Liver (tissue), 9 donors: ENCODE measurements around the gene CDCP1. TPM values are rescaled to one million over a fixed set of nuclear protein-coding genes. Genes with fewer than 3 reads are reported as not detected.

Experiments used
- DNase-seq: peaks from one replicate; pipeline ENCODE4 v3.0.0-alpha.2; 2017; ENCODE audit warnings: low spot score
- H3K27ac ChIP-seq, 2 donors: one replicate each; pipeline ENCODE4 v1.7.0; 2013; ENCODE audit warnings: inconsistent platforms in 2 of 2, low read length in 2 of 2, control low read depth in 1 of 2, low read depth in 1 of 2, mild to moderate bottlenecking in 1 of 2
- H3K27me3 ChIP-seq, 4 donors: one replicate each; pipeline versions ENCODE4 v1.6.1 to v1.7.0; 2013; ENCODE audit warnings: low read length in 3 of 4, inconsistent platforms in 1 of 4, mild to moderate bottlenecking in 1 of 4, moderate library complexity in 1 of 4; ENCODE audit not compliant: control insufficient read depth in 4 of 4, insufficient read depth in 4 of 4
- H3K36me3 ChIP-seq, 4 donors: one replicate each; pipeline versions ENCODE4 v1.6.1 to v1.7.0; 2013; ENCODE audit warnings: low read length in 3 of 4, mild to moderate bottlenecking in 3 of 4, low read depth in 1 of 4, moderate library complexity in 1 of 4; ENCODE audit not compliant: control insufficient read depth in 4 of 4, insufficient read depth in 3 of 4
- H3K4me1 ChIP-seq, 4 donors: one replicate each; pipeline versions ENCODE4 v1.6.1 to v1.7.0; 2013; ENCODE audit warnings: low read length in 3 of 4, mild to moderate bottlenecking in 3 of 4, moderate library complexity in 1 of 4; ENCODE audit not compliant: control insufficient read depth in 4 of 4, insufficient read depth in 4 of 4
- H3K4me3 ChIP-seq, 3 donors: one replicate each; pipeline versions ENCODE4 v1.6.1 to v1.7.0; 2013; ENCODE audit warnings: low read length in 3 of 3, control low read depth in 1 of 3, low read depth in 1 of 3, mild to moderate bottlenecking in 1 of 3
- H3K9ac ChIP-seq, 2 donors: one replicate each; pipeline ENCODE4 v1.7.0; 2013; ENCODE audit warnings: low read length in 2 of 2, mild to moderate bottlenecking in 2 of 2, moderate library complexity in 2 of 2, control low read depth in 1 of 2, low read depth in 1 of 2
- H3K9me3 ChIP-seq, 4 donors: one replicate each; pipeline versions ENCODE4 v1.6.1 to v1.7.0; 2013; ENCODE audit warnings: low read length in 3 of 4; ENCODE audit not compliant: control insufficient read depth in 4 of 4
- EGR1 ChIP-seq, 2 donors: IDR thresholded peaks; 2 replicates each; pipeline ENCODE4 v1.6.1; 2016 to 2018; ENCODE audit warnings: antibody characterized with exemption in 2 of 2, low read depth in 2 of 2
- FOXA1 ChIP-seq: IDR thresholded peaks from 2 replicates; pipeline ENCODE4 v1.6.1; 2016; ENCODE audit warnings: antibody characterized with exemption
- FOXA2 ChIP-seq: IDR thresholded peaks from 2 replicates; pipeline ENCODE4 v1.6.1; 2016; ENCODE audit warnings: antibody characterized with exemption
- GABPA ChIP-seq, 2 donors: IDR thresholded peaks in 1 of 2; conservative IDR thresholded peaks in 1 of 2; 2 replicates each; pipeline ENCODE4 v1.6.1; 2016; ENCODE audit warnings: antibody characterized with exemption in 2 of 2, mild to moderate bottlenecking in 1 of 2, moderate library complexity in 1 of 2
- HNF4A ChIP-seq, 2 donors: conservative IDR thresholded peaks; 2 replicates each; pipeline ENCODE4 v1.6.1; 2016; ENCODE audit warnings: antibody characterized with exemption in 2 of 2, mild to moderate bottlenecking in 2 of 2
- HNF4G ChIP-seq: IDR thresholded peaks from 2 replicates; pipeline ENCODE4 v1.6.1; 2016; ENCODE audit warnings: antibody characterized with exemption
- JUND ChIP-seq, 2 donors: IDR thresholded peaks; 2 replicates each; pipeline ENCODE4 v1.6.1; 2016; ENCODE audit warnings: antibody characterized with exemption in 2 of 2
- MAX ChIP-seq: IDR thresholded peaks from 2 replicates; pipeline ENCODE4 v1.6.1; 2016; ENCODE audit warnings: antibody characterized with exemption
- NR2F2 ChIP-seq: IDR thresholded peaks from 2 replicates; pipeline ENCODE4 v1.6.1; 2016; ENCODE audit warnings: antibody characterized with exemption
- RAD21 ChIP-seq, 2 donors: IDR thresholded peaks; 2 replicates each; pipeline ENCODE4 v1.6.1; 2016; ENCODE audit warnings: antibody characterized with exemption in 2 of 2, mild to moderate bottlenecking in 2 of 2
- SP1 ChIP-seq: IDR thresholded peaks from 2 replicates; pipeline ENCODE4 v1.6.1; 2018; ENCODE audit warnings: antibody characterized with exemption, mild to moderate bottlenecking
- TAF1 ChIP-seq: conservative IDR thresholded peaks from 2 replicates; pipeline ENCODE4 v1.6.1; 2016; ENCODE audit warnings: antibody characterized with exemption, mild to moderate bottlenecking
- YY1 ChIP-seq: IDR thresholded peaks from 2 replicates; pipeline ENCODE4 v1.6.1; 2016; ENCODE audit warnings: antibody characterized with exemption, mild to moderate bottlenecking
- WGBS: extraction: QIAGEN DNeasy Blood & Tissue Kit; methylation state at CpG from one replicate; pipeline ENCODE4 v1.1.7; 2013; 5-methylcytosine and 5-hydroxymethylcytosine counted together
- polyA plus RNA-seq, 2 donors: library from polyadenylated mRNA; stranded (reverse) in 1 of 2; unstranded in 1 of 2; fragments of 200-250 nt in 1 of 2; fragments of >200 nt in 1 of 2; fragmentation: Nextera tagmentation in 1 of 2; extraction: Ambion mirVana in 1 of 2; gene quantifications; one replicate each; pipeline versions ENCODE4 v1.2.1 to v1.2.3, GENCODE V29; 2013 to 2015
- total RNA-seq, 2 donors: library from RNA; depleted of rRNA; stranded (reverse); fragments of >200 nt; gene quantifications; one replicate each; pipeline ENCODE4 v1.2.3, GENCODE V29; 2014
- TF ChIP-seq, protein P1 (sequence below): IDR thresholded peaks from 2 replicates; pipeline ENCODE4 v1.6.1; 2016; ENCODE audit warnings: antibody characterized with exemption, mild to moderate bottlenecking
- TF ChIP-seq, protein P2 (sequence below): IDR thresholded peaks from 2 replicates; pipeline ENCODE4 v1.6.1; 2016; ENCODE audit warnings: antibody characterized with exemption
- TF ChIP-seq, protein P3 (sequence below): IDR thresholded peaks from 2 replicates; pipeline ENCODE4 v1.6.1; 2016; ENCODE audit warnings: antibody characterized with exemption
- donor health status: healthy.
- donor health status: healthy.
- donor health status: healthy.
- donor health status: healthy.
- donor health status: healthy.

CDCP1 gene
- total and polyA plus RNA-seq, 4 donors = 0.22 to 0.67 (median 0.45) TPM

DNA sequence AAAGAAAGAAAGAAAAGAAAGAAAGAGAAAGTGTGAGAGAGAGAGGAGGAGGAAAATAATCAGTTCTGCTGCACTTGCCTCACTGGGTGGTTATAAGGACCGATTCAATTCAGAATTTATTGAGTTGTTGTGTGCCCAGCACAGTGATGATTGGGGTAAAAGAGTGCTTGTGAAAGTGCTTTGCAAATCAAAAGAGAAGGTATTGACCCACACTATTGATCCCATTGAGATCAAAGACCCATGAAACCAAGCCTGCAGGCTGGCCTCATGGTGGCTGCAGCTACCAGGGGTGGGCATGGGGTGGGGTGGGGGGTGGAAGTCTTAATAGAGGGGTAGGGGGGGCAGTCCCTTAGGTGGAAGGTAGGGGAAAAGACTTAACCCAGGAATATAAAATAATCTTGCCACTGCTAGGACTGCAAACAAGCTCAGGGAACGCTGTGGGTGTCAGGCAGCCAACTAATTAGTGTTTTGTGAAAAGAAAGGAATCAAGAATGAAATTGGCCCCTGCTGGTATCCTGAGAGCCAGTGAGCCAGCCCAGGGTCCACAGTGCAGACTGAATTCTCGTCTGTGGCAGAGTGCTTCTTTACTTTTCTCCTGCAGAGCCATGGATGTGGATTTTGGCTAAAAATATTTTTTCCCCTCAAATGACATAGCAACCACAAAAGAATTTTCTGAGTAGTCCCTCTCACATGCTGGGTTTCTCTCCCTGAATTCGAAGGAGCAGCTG, 85.8 kb downstream of the CDCP1 start:
- no peaks in the 10 kb centered on the region for H3K36me3 ChIP-seq
- TF ChIP-seq TAF1 = no peak
- no peak for TF ChIP-seq GABPA (IDR thresholded peaks at IDR 0.05 in 1 of 2, conservative IDR thresholded peaks at IDR 0.05 in 1 of 2)
- TF ChIP-seq MAX = no peak
- TF ChIP-seq, protein P1, sequence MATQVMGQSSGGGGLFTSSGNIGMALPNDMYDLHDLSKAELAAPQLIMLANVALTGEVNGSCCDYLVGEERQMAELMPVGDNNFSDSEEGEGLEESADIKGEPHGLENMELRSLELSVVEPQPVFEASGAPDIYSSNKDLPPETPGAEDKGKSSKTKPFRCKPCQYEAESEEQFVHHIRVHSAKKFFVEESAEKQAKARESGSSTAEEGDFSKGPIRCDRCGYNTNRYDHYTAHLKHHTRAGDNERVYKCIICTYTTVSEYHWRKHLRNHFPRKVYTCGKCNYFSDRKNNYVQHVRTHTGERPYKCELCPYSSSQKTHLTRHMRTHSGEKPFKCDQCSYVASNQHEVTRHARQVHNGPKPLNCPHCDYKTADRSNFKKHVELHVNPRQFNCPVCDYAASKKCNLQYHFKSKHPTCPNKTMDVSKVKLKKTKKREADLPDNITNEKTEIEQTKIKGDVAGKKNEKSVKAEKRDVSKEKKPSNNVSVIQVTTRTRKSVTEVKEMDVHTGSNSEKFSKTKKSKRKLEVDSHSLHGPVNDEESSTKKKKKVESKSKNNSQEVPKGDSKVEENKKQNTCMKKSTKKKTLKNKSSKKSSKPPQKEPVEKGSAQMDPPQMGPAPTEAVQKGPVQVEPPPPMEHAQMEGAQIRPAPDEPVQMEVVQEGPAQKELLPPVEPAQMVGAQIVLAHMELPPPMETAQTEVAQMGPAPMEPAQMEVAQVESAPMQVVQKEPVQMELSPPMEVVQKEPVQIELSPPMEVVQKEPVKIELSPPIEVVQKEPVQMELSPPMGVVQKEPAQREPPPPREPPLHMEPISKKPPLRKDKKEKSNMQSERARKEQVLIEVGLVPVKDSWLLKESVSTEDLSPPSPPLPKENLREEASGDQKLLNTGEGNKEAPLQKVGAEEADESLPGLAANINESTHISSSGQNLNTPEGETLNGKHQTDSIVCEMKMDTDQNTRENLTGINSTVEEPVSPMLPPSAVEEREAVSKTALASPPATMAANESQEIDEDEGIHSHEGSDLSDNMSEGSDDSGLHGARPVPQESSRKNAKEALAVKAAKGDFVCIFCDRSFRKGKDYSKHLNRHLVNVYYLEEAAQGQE = no peak
- no peak for TF ChIP-seq JUND (IDR thresholded peaks at IDR 0.05)
- TF ChIP-seq EGR1 (IDR thresholded peaks at IDR 0.05; ENCODE audit: low read depth in 2 of 2) = no peak
- no peak for TF ChIP-seq RAD21 (IDR thresholded peaks at IDR 0.05)
- no peak for TF ChIP-seq HNF4A (conservative IDR thresholded peaks at IDR 0.05)
- TF ChIP-seq SP1 = no peak
- no peak for TF ChIP-seq FOXA2
- TF ChIP-seq FOXA1 = no peak
- TF ChIP-seq NR2F2 = no peak
- no peak overlapping the region for H3K9ac ChIP-seq
- no peak for DNase-seq
- H3K4me1 ChIP-seq = peaks cover 0 to 3% (median 0%) of the 10 kb centered on the region in 4 donors
- no peak overlapping the region for H3K27ac ChIP-seq
- WGBS = 49% methylated on average over 4 of the region's 4 CpGs
- H3K4me3 ChIP-seq = no peak overlapping the region
- no peaks in the 10 kb centered on the region for H3K27me3 ChIP-seq
- no peaks in the 10 kb centered on the region for H3K9me3 ChIP-seq

DNA sequence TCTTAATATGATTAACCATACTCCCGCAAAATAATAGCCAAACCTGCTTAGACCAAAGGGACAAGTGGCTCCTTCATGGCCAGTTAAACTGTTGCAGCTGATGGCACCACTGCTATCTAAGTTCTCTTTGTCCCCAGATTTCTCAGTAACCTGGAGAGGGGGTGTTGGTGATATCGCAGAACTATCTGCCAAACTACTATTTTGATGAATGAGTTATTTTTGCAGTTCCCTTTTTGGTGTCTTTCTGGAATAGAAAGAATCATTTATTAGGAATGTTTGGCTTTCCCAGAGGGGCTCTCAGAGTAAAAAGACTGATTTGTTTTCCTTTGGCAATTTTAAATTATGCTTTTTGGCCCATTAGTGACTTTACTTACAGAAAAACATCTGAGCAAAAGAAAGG, 87.0 kb downstream of the CDCP1 start:
- no peak for DNase-seq
- TF ChIP-seq GABPA (IDR thresholded peaks at IDR 0.05 in 1 of 2, conservative IDR thresholded peaks at IDR 0.05 in 1 of 2) = no peak
- no peak for TF ChIP-seq HNF4G
- no peak for TF ChIP-seq SP1
- TF ChIP-seq NR2F2 = no peak
- TF ChIP-seq YY1 = no peak
- no peak for TF ChIP-seq EGR1 (IDR thresholded peaks at IDR 0.05; ENCODE audit: low read depth in 2 of 2)
- TF ChIP-seq, protein P2, sequence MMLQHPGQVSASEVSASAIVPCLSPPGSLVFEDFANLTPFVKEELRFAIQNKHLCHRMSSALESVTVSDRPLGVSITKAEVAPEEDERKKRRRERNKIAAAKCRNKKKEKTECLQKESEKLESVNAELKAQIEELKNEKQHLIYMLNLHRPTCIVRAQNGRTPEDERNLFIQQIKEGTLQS = no peak
- Histone ChIP-seq H3K4me1 (no peaks in the 10 kb centered on the region), H3K36me3 (no peaks in the 10 kb centered on the region), H3K4me3 (no peak overlapping the region), H3K27me3 (no peaks in the 10 kb centered on the region), H3K9me3 (no peaks in the 10 kb centered on the region), H3K27ac (no peak overlapping the region), H3K9ac (no peak overlapping the region)
- WGBS = 99% methylated on average over 2 of the region's 2 CpGs

GRCh38 chr3:45057557-45057956, 88.6 kb downstream of the CDCP1 start:
- no peaks in the 10 kb centered on the region for H3K27me3 ChIP-seq
- no peaks in the 10 kb centered on the region for H3K9me3 ChIP-seq
- WGBS = 87% methylated on average over 3 of the region's 3 CpGs
- H3K36me3 ChIP-seq = no peaks in the 10 kb centered on the region
- H3K9ac ChIP-seq = no peak overlapping the region
- H3K4me3 ChIP-seq = no peak overlapping the region
- H3K27ac ChIP-seq = no peak overlapping the region
- DNase-seq = no peak
- H3K4me1 ChIP-seq = no peaks in the 10 kb centered on the region
- TF ChIP-seq, protein P3, sequence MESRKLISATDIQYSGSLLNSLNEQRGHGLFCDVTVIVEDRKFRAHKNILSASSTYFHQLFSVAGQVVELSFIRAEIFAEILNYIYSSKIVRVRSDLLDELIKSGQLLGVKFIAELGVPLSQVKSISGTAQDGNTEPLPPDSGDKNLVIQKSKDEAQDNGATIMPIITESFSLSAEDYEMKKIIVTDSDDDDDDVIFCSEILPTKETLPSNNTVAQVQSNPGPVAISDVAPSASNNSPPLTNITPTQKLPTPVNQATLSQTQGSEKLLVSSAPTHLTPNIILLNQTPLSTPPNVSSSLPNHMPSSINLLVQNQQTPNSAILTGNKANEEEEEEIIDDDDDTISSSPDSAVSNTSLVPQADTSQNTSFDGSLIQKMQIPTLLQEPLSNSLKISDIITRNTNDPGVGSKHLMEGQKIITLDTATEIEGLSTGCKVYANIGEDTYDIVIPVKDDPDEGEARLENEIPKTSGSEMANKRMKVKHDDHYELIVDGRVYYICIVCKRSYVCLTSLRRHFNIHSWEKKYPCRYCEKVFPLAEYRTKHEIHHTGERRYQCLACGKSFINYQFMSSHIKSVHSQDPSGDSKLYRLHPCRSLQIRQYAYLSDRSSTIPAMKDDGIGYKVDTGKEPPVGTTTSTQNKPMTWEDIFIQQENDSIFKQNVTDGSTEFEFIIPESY = no peak
- TF ChIP-seq, protein P1 = no peak
- TF ChIP-seq GABPA (IDR thresholded peaks at IDR 0.05 in 1 of 2, conservative IDR thresholded peaks at IDR 0.05 in 1 of 2) = no peak
- TF ChIP-seq RAD21 (IDR thresholded peaks at IDR 0.05) = no peak
